Measurements from ENCODE around the gene PLEK.
"Not testable (repeated sequence)": the region's sequence is repeated elsewhere in the genome, so short reads cannot be mapped to it uniquely, and the experiment has no call there.

The PLEK gene

GRCh38 chr2:68386365-68386764, 21.3 kb downstream of the PLEK start:
- DNase-seq: no peak

- no peak for DNase-seq
Observed at GRCh38 chr2:68387408-68388350, 22.6 kb downstream of the PLEK start.

- no peak for DNase-seq
Observed at GRCh38 chr2:68388358-68388757, 23.3 kb downstream of the PLEK start.

GRCh38 chr2:68388772-68389171, 23.7 kb downstream of the PLEK start:
- no peak for DNase-seq

- DNase-seq: no peak
Observed at GRCh38 chr2:68390114-68390513, 25.0 kb downstream of the PLEK start.

DNA sequence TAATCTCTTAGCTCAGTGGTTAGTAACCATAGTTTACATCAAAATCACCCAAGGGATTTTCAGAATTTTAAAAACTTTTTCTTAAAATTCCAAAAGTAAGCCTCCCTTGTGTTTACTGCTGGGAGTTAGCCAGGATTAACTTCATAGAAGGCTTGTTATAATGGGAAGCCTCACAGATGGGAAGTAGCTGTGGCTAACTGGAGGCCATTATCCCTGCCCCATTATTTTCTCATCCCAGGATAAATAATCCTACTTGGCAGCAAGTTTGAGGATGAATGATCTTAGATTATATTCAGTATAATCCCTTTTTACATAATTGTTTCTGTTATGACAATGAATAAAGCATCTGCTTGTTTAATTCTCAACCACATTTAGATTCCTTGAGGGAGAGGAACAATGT, 25.5 kb downstream of the PLEK start:
- no peak for DNase-seq

- DNase-seq: no peak
Observed at GRCh38 chr2:68391099-68391498, 26.0 kb downstream of the PLEK start.

- no peak for DNase-seq
Observed at GRCh38 chr2:68391869-68392268, 26.8 kb downstream of the PLEK start.

- no peak for DNase-seq
Observed at GRCh38 chr2:68396093-68396492, 31.0 kb downstream of the PLEK start.

DNA sequence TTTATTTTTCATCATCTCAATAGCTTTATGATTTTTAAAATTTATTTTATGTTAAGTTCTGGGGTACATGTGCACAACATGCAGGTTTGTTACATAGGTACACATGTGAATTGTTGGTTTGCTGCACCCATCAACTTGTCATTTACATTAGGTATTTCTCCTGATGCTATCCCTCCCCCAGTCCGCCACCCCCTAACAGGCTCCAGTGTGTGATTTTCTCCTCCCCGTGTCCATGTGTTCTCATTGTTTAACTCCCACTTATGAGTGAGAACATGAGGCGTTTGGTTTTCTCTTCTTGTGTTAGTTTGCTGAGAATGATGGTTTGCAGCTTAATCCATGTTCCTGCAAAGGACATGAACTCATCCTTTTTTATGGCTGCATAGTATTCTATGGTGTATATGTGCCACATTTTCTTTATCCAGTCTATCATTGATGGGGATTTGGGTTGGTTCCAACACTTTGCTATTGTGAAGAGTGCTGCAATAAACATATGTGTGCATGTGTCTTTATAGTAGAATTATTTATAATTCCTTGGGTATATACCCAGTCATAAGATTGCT, 32.7 kb downstream of the PLEK start:
- not testable (repeated sequence) for DNase-seq

GRCh38 chr2:68403199-68403644, 38.1 kb downstream of the PLEK start:
- no peak for DNase-seq

GRCh38 chr2:68404164-68404563, 39.1 kb downstream of the PLEK start:
- no peak for DNase-seq

DNA sequence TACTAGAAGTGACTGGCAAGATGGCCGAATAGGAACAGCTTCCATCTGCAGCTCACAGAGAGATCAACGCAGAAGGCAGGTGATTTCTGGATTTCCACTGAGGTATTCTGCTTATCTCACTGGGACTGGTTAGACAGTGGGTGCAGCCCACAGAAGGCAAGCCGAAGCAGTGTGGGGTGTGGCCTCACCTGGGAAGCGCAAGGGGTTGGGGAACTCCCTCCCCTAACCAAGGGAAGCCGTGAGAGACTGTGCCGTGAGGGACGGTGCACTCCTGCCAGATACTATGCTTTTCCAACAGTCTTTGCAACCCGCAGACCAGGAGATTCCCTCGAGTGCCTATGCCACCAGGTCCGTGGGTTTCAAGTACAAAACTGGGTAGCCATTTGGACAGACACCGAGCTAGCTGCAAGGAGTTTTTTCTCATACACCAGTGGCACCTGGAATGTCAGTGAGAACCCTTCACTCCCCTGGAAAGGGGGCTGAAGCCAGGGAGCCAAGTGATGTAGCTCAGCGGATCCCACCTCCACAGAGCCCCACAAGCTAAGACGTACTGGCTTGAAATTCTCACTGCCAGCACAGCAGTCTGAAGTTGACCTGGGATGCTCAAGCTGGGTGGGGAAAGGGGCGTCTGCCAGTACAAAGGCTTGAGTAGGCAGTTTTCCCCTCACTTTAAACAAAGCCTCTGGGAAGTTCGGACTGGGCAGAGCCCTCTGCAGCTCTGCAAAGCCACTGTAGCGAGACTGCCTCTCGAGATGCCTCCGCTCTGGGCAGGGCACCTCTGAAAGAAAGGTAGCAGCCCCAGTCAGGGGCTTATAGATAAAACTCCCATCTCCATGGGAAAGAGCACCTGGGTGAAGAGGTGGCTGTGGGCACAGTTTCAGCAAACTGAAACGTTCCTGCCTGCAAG, 40.1 kb downstream of the PLEK start:
- DNase-seq: no peak

- no peak for DNase-seq
Observed at GRCh38 chr2:68411397-68412126, 46.5 kb downstream of the PLEK start.

- no peak for DNase-seq
Observed at GRCh38 chr2:68412127-68412819, 47.2 kb downstream of the PLEK start.

DNA sequence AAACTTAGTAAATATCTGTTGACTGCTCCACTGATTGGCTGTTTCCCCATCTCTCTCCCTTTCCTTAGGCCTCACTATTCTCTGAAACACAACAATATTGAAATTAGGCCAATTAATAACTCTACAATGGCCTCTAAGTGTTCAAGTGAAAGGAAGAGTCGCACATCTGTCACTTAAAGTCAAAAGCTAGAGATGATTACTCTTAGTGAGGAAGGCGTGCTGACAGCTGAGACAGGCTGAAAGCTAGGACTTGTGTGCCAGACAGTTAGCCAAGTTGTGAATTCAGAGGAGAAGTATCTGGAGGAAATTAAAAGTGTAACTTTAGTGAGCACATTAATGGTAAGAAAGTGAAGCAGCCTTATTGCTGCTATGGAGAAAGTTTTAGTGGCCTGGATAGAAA, 48.4 kb downstream of the PLEK start:
- no peak for DNase-seq

DNA sequence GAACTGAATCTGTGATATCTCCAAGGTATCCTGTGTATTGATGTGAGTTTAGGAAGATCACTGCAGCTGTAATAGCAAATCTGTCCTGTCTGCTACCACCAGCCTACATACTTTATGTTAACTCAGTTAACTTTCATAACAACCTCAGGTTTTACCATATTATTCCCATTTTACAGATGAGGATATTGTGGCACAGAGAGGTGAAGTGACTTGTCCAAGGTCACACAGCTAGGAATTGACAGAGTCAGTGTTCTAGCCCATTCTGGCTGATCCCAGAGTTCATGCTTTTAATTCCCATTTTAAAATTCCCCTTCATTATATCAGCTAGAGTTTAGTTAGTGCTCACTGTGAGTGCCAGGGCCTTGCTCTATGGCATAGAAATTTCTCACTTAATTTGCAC, 49.4 kb downstream of the PLEK start:
- no peak for DNase-seq

- no peak for DNase-seq
Observed at GRCh38 chr2:68414876-68415275, 49.8 kb downstream of the PLEK start.

- DNase-seq: no peak
Observed at GRCh38 chr2:68415521-68415920, 50.4 kb downstream of the PLEK start.

- DNase-seq: no peak
Observed at GRCh38 chr2:68416081-68416675, 51.1 kb downstream of the PLEK start.

- DNase-seq: no peak
Observed at GRCh38 chr2:68417926-68418325, 52.8 kb downstream of the PLEK start.
